Measurements from ENCODE around the gene TPT1. TPM values are rescaled to one million over a fixed set of nuclear protein-coding genes. Genes with fewer than 3 reads are reported as not detected.

The TPT1 gene
- total RNA-seq, 1 donor from 2014 or later = 5,010 TPM

DNA sequence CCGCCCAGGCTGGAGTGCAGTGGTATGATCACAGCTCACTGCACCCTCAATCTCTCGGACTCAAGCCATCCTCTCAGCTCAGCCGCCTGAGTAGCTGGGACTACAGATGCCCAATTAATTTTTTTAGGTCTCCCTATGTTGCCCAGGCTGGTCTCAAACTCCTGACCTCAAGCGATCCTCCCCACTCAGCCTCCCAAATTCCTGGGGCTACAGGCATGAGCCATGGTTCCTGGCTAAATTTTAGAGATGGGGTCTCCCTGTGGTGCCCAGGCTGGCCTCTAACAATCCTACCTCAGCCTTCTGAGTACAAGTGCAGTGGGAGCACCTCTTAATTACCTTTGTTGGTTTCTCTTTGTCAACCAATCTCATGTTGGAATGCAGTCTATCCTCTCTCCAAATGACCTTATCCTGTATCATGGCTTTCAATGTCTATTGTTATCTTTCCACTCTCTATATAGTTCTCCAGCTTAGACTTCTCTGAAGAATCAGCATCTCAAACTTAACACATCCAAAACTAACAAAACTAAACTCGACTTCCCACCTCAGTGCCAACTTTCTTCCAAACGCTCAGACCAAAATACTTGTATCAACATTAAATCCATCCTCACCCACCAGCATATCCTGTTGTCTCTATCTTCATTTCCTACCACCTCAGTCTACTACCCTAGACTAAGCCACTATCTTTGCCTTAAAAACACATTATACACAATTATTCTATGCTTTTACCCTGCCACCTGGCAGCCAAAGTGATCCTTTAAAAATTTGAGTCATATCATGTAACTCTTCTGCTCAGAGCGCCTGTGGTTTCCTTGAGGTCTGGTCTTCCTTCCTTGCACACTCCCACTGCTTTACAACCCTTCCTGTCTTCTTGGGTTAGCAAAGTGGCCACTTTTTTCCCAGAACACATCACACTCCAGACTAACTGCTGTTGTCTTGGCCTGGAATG lies 6.7 kb downstream of the TPT1 start:
- peaks cover 60% of the 10 kb centered on the region for H3K36me3 ChIP-seq
- H3K27ac ChIP-seq = peak overlapping the region; percentile 38
- no peak overlapping the region for H3K4me3 ChIP-seq

DNA sequence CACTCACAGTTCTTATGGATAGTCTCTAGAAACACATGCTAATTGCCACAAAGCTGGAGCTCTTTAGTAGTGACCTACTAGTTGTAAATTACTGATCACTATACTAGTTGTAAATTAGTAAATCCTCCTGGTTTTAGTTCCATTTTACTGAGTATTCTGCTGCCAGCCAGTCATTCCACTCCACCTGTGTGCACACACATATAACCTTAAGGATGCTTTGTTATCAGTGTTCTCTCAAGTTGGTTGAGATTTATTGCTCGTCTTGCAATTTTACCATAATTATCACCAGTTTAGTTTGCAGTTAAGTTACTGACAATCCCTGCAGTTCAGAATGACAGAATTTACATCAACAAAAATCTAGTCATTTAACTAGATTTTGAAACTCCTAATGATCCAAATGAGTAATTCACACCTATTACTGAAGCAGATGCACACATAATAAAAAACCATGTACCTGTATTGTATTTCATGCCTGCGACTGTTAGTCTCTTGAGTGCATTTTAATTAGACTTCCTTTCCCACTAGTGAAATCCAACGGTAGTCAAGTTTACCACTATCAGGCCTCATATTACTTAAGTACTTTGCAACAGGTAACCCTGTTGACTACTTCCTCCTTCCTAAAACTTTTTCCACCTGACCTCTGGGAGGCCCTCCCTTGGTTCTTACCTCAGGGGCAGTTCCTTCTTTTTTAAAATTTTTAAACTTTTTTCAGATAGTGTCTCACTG lies 7.6 kb downstream of the TPT1 start:
- intact Hi-C loops (cut with DNase I) = no loop called here
- TF ChIP-seq, protein P1, sequence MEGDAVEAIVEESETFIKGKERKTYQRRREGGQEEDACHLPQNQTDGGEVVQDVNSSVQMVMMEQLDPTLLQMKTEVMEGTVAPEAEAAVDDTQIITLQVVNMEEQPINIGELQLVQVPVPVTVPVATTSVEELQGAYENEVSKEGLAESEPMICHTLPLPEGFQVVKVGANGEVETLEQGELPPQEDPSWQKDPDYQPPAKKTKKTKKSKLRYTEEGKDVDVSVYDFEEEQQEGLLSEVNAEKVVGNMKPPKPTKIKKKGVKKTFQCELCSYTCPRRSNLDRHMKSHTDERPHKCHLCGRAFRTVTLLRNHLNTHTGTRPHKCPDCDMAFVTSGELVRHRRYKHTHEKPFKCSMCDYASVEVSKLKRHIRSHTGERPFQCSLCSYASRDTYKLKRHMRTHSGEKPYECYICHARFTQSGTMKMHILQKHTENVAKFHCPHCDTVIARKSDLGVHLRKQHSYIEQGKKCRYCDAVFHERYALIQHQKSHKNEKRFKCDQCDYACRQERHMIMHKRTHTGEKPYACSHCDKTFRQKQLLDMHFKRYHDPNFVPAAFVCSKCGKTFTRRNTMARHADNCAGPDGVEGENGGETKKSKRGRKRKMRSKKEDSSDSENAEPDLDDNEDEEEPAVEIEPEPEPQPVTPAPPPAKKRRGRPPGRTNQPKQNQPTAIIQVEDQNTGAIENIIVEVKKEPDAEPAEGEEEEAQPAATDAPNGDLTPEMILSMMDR (IDR thresholded peaks at IDR 0.05) = no peak
- ATAC-seq (no peak), DNase-seq (no peak)
- H3K4me3 ChIP-seq = no peak overlapping the region
- H3K4me1 ChIP-seq = peaks cover 89% of the 10 kb centered on the region
- H3K27ac ChIP-seq = no peak overlapping the region
- peaks cover 52% of the 10 kb centered on the region for H3K36me3 ChIP-seq
- H3K27me3 ChIP-seq (ENCODE audit: low read depth) = no peaks in the 10 kb centered on the region
- H3K9me3 ChIP-seq = no peaks in the 10 kb centered on the region

More for the DNA sequence above, 6.7 kb downstream of the TPT1 start:
- TF ChIP-seq, protein P1 (IDR thresholded peaks at IDR 0.05) = no peak
- Histone ChIP-seq H3K27me3 (ENCODE audit: low read depth) (no peaks in the 10 kb centered on the region), H3K9me3 (no peaks in the 10 kb centered on the region), H3K4me1 (peaks cover 89% of the 10 kb centered on the region)
- intact Hi-C loops (cut with DNase I) = no loop called here
- ATAC-seq (peak in 1 of 2 donors; percentile 5), DNase-seq (no peak)

DNA sequence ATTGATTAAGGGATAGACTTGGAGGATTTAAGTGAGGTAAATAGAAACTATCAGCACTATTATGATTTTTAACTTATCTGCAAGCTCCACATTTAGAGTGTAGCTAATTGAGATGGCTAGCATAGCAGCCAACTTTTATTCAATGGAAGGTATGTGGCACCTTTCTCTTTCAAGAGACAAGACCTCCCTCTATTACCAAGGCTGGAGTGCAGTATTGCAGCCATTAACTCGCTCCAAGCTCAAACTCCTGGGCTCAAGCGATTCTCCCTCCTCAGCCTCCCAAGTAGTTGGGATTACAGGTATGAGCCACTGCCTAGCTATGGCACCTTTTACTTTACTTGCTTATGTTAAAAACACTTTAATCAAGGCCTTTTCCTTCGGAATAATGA lies 8.2 kb downstream of the TPT1 start:
- H3K4me3 ChIP-seq = no peak overlapping the region
- H3K9me3 ChIP-seq = no peaks in the 10 kb centered on the region
- TF ChIP-seq, protein P1 (IDR thresholded peaks at IDR 0.05) = no peak
- peaks cover 87% of the 10 kb centered on the region for H3K4me1 ChIP-seq
- no peak overlapping the region for H3K27ac ChIP-seq
- intact Hi-C loops (cut with DNase I) = no loop called here
- no peaks in the 10 kb centered on the region for H3K27me3 ChIP-seq (ENCODE audit: low read depth)
- ATAC-seq = no peak
- DNase-seq = no peak
- peaks cover 46% of the 10 kb centered on the region for H3K36me3 ChIP-seq

DNA sequence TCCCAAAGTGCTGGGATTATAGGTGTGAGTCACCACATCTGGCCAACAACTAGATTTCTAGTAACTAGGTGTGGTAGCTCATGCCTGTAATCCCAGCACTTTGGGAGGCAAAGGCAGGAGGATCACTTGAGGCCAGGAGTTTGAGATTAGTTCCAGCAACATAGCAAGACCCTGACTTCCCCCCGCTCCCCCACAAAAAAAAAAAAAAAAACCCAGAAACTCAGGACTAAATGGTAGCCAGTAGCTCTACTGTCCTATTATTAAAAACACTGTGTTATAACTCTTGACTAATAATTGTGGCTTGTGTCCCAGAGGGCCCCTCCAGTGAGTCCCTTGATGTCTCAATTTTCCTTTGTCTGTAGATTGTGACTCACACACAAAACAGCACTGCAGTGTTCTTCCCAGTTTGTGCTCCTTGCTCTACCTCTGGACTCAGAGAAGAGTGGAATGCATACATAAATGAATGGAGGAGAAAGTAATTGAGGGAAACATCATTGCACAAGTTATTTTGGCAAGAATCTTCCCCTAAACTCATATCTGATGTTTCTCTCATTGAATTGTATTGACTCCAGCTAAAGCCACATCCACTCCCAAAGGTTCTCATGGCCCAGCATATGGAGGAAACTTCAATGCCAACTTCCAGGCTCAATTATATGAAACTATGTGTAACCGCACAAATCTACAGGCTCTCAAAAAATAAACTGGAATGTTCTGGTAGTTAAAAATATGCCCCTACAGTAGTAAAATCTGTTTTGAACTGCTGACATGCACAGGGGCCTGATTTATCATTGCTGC lies 8.8 kb downstream of the TPT1 start:
- H3K4me1 ChIP-seq = peaks cover 87% of the 10 kb centered on the region
- TF ChIP-seq, protein P1 (IDR thresholded peaks at IDR 0.05) = no peak
- H3K27ac ChIP-seq = no peak overlapping the region
- H3K9me3 ChIP-seq = no peaks in the 10 kb centered on the region
- intact Hi-C loops (cut with DNase I) = no loop called here
- H3K27me3 ChIP-seq (ENCODE audit: low read depth) = no peaks in the 10 kb centered on the region
- H3K36me3 ChIP-seq = peaks cover 40% of the 10 kb centered on the region
- DNase-seq = no peak
- H3K4me3 ChIP-seq = no peak overlapping the region
- ATAC-seq = peak; percentile 18 to 31

DNA sequence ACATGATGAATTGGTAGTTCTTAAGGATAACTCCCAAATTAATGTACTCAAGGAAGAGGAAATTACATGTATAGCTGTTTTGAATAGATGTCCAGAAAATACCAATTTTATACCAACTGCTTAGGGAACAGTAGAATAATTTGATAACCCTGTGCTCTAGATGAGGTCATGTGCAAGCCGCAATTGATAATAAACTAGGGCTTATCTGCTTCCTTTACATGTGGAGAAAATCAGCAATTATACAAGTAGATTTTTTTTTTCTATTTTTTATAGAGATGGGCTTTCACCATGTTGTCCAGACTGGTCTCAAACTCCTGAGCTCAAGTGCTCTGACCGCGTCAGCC lies 9.3 kb downstream of the TPT1 start:
- H3K4me1 ChIP-seq = peaks cover 86% of the 10 kb centered on the region
- no peaks in the 10 kb centered on the region for H3K9me3 ChIP-seq
- ATAC-seq (no peak), DNase-seq (no peak)
- intact Hi-C loops (cut with DNase I) = no loop called here
- peaks cover 34% of the 10 kb centered on the region for H3K36me3 ChIP-seq
- no peak overlapping the region for H3K4me3 ChIP-seq
- no peak overlapping the region for H3K27ac ChIP-seq
- TF ChIP-seq, protein P1 (IDR thresholded peaks at IDR 0.05) = no peak
- H3K27me3 ChIP-seq (ENCODE audit: low read depth) = no peaks in the 10 kb centered on the region
